Activated T-helper 17 cell treated with anti-CD3 and anti-CD28 coated beads, Interleukin-2, amount 50 U/mL, for 72 hours (primary cell): ENCODE measurements around the gene ADGRG2. TPM values are rescaled to one million over a fixed set of nuclear protein-coding genes. Genes with fewer than 3 reads are reported as not detected.

Experiments used
- ATAC-seq: fragments of 150-1000 bp; cut with Tn5 transposase; replicated peaks from 2 replicates; pipeline ENCODE4 v1.10.0; 2021; ENCODE audit warnings: mild to moderate bottlenecking, moderate library complexity
- H3K27ac Mint-ChIP-seq: one replicate; pipeline ENCODE4 v1.8.0; 2022; ENCODE audit warnings: mixed read lengths
- H3K27me3 Mint-ChIP-seq: one replicate; pipeline ENCODE4 v1.8.0; 2022; ENCODE audit warnings: mixed read lengths
- H3K36me3 Mint-ChIP-seq: one replicate; pipeline ENCODE4 v1.8.0; 2022; ENCODE audit warnings: low read depth, mild to moderate bottlenecking, mixed read lengths
- H3K4me1 Mint-ChIP-seq: one replicate; pipeline ENCODE4 v1.8.0; 2022; ENCODE audit warnings: mixed read lengths
- H3K4me3 Mint-ChIP-seq: one replicate; pipeline ENCODE4 v1.8.0; 2022; ENCODE audit warnings: mild to moderate bottlenecking, mixed read lengths
- H3K9me3 Mint-ChIP-seq: one replicate; pipeline ENCODE4 v1.8.0; 2022; ENCODE audit warnings: mixed read lengths
- total RNA-seq, 2 donors: library from RNA; stranded (reverse); gene quantifications; one replicate each; pipeline ENCODE4 v1.2.3, GENCODE V29; 2022

Gene ADGRG2
- total RNA-seq, 2 donors from 2014 or later = not detected

DNA sequence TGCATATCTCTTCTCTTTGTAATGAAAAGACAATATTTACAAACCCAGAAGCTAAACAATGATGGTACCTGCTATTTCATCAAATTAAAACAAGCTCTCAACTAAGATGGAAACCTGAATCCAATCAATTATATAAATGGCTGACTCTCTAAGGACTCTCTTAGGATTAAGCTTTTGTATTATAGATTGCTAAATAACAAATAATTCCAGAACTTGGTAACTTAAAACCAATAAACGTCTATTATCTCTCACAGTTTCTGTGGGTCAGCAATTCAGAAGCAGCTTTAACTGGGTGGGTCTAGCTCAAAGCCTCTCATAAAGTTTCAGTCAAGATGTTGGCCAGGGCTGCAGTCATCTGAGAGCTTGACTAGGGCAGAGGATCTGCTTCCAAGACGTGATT, 150.8 kb downstream of the ADGRG2 start:
- peaks cover 22% of the 10 kb centered on the region for H3K4me1 Mint-ChIP-seq
- H3K36me3 Mint-ChIP-seq = no peaks in the 10 kb centered on the region
- H3K27ac Mint-ChIP-seq = no peak overlapping the region
- H3K4me3 Mint-ChIP-seq = no peak overlapping the region
- ATAC-seq = no peak
- no peaks in the 10 kb centered on the region for H3K27me3 Mint-ChIP-seq
- H3K9me3 Mint-ChIP-seq = no peaks in the 10 kb centered on the region

DNA sequence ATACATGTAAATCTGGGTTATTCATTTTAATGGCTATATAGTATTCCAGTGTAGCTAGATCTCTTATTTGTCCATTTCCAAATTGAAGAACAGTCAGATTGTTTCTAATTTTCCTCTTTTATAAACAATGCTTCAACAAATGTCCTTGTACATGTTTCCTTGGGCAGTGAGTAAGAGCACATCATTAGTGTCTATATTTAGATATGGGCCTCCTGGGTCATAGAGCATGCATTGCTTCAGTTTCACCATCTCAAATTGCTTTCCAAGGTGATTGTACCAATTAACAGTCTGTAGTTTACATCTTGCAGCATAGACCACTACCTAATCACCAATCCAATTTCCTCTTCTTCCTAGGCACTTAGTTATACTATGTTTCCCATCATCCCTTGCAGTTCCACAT, 151.8 kb downstream of the ADGRG2 start:
- Mint-ChIP-seq H3K36me3 (no peaks in the 10 kb centered on the region), H3K27me3 (no peaks in the 10 kb centered on the region), H3K27ac (no peak overlapping the region), H3K4me3 (no peak overlapping the region), H3K4me1 (peaks cover 20% of the 10 kb centered on the region), H3K9me3 (no peaks in the 10 kb centered on the region)
- ATAC-seq = no peak

DNA sequence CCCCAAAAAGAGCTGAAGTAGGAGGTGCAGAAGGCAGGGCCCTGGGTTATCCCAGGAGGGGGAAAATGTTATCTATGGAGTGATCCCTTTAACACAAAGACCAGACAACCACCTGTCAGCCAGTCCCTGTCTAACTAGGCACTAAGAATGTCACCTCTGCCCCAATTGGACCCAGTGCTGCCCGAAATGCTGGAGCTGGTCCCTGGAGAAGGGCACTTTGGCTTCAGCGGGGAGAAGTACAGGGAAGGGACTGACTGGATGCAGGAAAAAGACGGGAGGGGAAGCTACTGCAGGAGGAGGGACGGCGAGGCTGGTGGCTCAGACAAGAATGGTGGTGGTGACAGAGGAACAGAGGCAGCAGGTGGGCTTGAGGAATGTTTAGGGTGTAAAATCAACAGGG, 155.6 kb downstream of the ADGRG2 start:
- no peaks in the 10 kb centered on the region for H3K27me3 Mint-ChIP-seq

DNA sequence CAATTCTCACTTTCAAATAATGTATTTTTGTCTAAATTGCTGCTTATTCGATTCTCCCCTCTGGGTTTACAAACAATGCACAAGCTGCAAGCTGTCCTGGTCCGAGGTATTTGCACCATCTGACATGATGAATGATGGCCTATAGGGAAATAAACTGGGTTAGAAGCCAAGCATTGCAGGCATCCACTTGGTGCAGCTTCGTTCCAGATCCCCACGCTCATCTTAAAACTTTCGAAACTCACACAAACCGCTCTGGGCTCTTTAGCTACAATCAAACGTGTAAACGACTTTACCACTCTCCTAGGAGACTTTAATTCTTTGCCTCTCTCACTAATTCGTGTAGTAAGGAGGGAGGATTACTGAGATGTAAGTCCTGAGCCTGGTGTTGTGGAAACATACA, 157.4 kb downstream of the ADGRG2 start:
- no peak overlapping the region for H3K27ac Mint-ChIP-seq
- H3K4me3 Mint-ChIP-seq = no peak overlapping the region
- H3K36me3 Mint-ChIP-seq = no peaks in the 10 kb centered on the region
- peaks cover 24% of the 10 kb centered on the region for H3K4me1 Mint-ChIP-seq
- no peaks in the 10 kb centered on the region for H3K9me3 Mint-ChIP-seq
- no peaks in the 10 kb centered on the region for H3K27me3 Mint-ChIP-seq
- ATAC-seq = no peak

More for the DNA sequence above, 155.6 kb downstream of the ADGRG2 start:
- no peaks in the 10 kb centered on the region for H3K9me3 Mint-ChIP-seq
- H3K27ac Mint-ChIP-seq = peak overlapping the region; percentile 43
- H3K4me3 Mint-ChIP-seq = no peak overlapping the region
- peaks cover 17% of the 10 kb centered on the region for H3K4me1 Mint-ChIP-seq
- no peaks in the 10 kb centered on the region for H3K36me3 Mint-ChIP-seq
- no peak for ATAC-seq

DNA sequence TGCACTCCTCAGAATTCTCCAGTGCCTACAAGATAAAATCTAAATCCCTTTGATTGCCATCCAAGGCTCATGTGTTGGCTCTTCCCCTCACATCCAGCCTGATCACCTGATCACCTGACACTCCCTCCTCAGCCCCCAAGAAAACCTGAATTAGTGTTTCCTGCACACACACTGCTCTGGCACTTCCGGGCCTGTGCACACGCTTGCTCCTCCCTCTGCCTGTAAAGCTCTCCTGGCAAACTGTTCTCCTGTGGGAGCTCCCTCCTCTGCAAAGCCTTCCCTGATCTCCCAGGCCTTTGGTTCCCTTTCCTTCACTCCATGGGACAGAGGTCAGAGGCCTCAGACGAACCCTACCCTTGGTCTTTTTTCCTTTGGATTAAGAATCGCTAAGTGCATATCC, 158.2 kb downstream of the ADGRG2 start:
- ATAC-seq = no peak
- Mint-ChIP-seq H3K27me3 (no peaks in the 10 kb centered on the region), H3K27ac (peak overlapping the region; percentile 41), H3K4me3 (no peak overlapping the region), H3K36me3 (no peaks in the 10 kb centered on the region), H3K4me1 (peaks cover 24% of the 10 kb centered on the region), H3K9me3 (no peaks in the 10 kb centered on the region)

DNA sequence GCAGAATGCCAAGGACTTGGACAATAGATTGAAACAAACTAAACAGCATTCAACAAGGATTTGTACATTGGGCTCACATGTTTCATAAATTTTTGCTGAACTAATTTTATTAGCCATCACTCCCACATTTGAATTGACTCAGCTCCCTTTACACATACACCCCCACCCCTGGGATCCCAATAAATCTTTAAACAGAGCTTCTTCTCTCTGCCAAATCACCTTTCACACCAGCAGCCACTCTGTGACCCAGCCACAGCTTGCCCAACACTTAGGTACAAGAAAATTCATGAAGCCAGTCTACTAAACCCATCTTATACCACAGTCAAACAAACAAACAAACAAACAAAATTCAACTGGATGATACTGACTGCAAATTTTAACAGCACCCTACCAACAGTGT, 159.9 kb downstream of the ADGRG2 start:
- Mint-ChIP-seq H3K27me3 (no peaks in the 10 kb centered on the region), H3K27ac (no peak overlapping the region), H3K9me3 (no peaks in the 10 kb centered on the region), H3K4me3 (no peak overlapping the region), H3K4me1 (peaks cover 24% of the 10 kb centered on the region), H3K36me3 (no peaks in the 10 kb centered on the region)
- no peak for ATAC-seq

DNA sequence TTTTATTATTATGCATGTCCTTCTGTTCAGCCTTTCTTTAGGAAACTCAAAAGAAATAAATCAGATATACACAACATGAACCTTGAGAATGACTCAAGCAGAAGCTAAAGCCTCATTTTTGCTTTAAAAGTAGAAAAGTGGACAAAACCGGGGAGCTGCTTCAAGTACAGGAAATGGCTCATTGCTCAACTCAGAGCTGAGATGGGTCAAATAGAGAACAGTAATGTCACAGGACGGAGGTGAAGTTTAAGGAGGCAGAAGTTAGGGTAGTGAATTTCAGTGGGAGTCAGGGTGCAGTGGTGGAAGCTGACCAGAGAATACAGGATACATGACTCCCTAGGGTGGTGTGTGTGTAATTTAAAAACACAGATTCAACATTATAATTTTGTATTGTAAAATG, 160.6 kb downstream of the ADGRG2 start:
- no peaks in the 10 kb centered on the region for H3K9me3 Mint-ChIP-seq

DNA sequence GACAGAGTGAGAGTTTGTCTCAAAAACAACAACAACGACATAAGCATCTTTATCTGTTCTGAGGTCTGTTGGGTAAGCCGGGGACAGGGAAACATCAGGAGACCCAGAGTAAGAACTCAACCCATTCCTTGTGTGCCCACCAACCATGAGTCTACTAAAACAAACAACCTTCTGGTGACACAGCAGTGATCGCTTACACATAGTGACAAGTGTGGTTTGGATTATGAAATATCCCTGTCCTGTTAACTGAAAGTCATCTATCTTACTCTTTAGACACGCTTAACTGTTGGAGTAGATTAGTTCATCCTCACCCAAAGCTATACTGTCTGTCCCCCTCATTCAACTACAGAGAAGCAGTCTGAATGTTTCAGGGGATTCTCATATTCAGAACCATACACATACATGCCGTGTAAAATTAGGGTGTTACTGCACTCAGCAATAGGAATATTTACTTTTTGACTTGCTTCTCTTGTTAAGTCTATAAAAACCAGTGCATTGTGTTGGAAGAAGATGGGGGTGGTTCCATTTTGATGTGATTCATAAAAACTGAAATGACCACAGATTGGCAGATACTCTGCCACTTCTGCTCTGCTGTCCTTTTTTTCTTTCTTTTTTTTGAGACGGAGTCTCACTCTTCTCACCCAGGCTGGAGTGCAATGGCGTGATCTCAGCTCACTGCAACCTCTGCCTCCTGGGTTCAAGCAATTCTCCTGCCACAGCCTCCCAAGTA, 165.8 kb downstream of the ADGRG2 start:
- Mint-ChIP-seq H3K4me3 (no peak overlapping the region), H3K4me1 (peaks cover 6% of the 10 kb centered on the region), H3K36me3 (peaks cover 16% of the 10 kb centered on the region), H3K27ac (no peak overlapping the region), H3K27me3 (no peaks in the 10 kb centered on the region), H3K9me3 (no peaks in the 10 kb centered on the region)
- ATAC-seq = no peak

More for the DNA sequence above, 160.6 kb downstream of the ADGRG2 start:
- peak; percentile 85 for ATAC-seq
- H3K27me3 Mint-ChIP-seq = no peaks in the 10 kb centered on the region
- H3K4me3 Mint-ChIP-seq = peak overlapping the region; percentile 20
- H3K4me1 Mint-ChIP-seq = peaks cover 21% of the 10 kb centered on the region
- H3K27ac Mint-ChIP-seq = peak overlapping the region; percentile 61
- H3K36me3 Mint-ChIP-seq = no peaks in the 10 kb centered on the region

DNA sequence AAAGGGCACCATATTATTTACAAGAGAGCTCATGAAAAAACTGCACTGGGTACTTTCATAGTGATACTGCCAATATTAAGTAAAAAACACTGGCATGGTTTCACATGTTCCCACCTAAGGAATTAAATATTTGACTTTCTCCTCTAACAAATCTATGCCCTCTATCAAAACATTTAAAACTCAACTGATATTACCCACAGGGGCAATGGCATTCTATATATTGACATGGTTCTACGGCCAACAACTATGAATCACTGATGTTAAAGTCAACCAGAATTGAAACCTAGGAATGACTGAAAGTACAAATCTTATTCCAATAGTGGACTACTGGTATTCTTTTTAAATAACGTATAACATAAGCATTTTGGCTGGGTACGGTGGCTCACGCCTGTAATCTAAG, 166.6 kb downstream of the ADGRG2 start:
- Mint-ChIP-seq H3K9me3 (no peaks in the 10 kb centered on the region), H3K4me1 (peaks cover 6% of the 10 kb centered on the region), H3K4me3 (no peak overlapping the region), H3K27me3 (no peaks in the 10 kb centered on the region), H3K27ac (no peak overlapping the region), H3K36me3 (peaks cover 21% of the 10 kb centered on the region)
- ATAC-seq = no peak

DNA sequence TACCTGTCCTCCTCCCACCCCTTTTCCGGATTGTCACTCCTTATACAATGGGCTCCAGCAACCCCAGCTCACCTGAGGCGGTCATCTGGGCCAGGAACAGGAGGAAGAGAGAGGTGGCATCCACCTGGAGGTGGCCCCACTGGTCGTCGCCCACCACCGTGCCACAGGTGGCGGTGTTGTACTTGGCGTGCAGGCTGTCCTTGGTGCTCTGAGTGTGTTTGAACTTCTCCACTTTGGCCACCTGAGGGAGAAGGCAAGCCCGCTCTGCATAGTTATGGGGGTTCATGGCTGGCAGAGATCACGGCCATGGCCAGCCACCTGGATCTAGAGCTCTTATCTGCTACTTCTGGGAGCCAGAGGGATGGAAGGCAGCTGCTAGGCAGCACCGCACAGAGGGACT, 171.2 kb downstream of the ADGRG2 start:
- no peaks in the 10 kb centered on the region for H3K4me1 Mint-ChIP-seq
- no peak overlapping the region for H3K27ac Mint-ChIP-seq
- no peaks in the 10 kb centered on the region for H3K27me3 Mint-ChIP-seq
- H3K9me3 Mint-ChIP-seq = no peaks in the 10 kb centered on the region
- no peak overlapping the region for H3K4me3 Mint-ChIP-seq
- no peak for ATAC-seq
- peaks cover 51% of the 10 kb centered on the region for H3K36me3 Mint-ChIP-seq

DNA sequence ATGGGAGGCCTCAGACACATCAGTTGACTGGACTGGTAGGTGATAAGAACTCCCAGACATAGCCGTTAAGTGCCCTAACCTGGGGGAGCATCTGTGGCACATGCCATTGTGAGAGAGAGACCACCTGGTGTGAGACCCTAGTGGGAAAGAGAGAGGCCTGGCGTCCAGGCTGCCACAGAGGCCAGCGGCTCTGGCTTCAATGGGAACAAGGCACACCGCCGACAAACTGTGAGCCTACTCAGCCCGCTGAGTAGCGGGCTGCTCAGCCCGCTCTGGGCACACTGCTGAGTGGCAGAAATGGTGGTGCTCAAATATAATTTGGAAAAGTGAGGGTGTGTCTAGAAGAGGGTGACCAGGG, 172.3 kb downstream of the ADGRG2 start:
- H3K9me3 Mint-ChIP-seq = no peaks in the 10 kb centered on the region
- H3K36me3 Mint-ChIP-seq = peaks cover 55% of the 10 kb centered on the region
- no peak overlapping the region for H3K27ac Mint-ChIP-seq
- no peaks in the 10 kb centered on the region for H3K27me3 Mint-ChIP-seq
- H3K4me3 Mint-ChIP-seq = no peak overlapping the region
- H3K4me1 Mint-ChIP-seq = no peaks in the 10 kb centered on the region
- ATAC-seq = no peak

DNA sequence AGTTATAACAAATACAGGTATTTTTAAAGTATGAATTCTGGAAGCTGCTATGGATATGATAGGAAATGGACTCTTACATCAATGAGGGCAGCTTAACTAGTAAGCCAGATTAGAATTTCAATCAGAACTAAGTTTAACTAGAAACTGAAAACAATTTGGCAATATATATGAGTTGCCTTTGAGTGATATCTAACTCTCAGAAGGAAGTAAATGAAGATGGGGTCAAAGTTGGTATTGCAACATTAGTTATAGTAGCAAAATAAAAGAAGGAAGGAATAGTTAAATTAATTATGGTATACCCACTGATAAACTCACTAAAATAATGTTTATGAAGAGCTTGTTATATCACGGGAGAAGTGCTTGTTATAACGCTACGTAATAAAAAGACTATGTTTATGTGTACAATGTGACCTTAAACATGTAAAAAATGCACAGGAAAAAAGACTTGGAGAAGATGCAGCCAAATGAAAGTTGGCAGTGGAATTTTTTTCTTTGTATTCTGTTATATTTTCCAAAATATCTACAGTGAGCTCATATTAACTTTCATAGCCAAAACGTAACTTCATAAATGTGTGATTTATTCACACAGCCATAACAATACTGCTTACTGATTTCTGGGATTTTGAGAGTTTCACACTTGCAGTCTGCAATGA, 172.9 kb downstream of the ADGRG2 start:
- ATAC-seq = no peak
- H3K36me3 Mint-ChIP-seq = peaks cover 58% of the 10 kb centered on the region
- no peaks in the 10 kb centered on the region for H3K4me1 Mint-ChIP-seq
- no peaks in the 10 kb centered on the region for H3K9me3 Mint-ChIP-seq
- no peak overlapping the region for H3K4me3 Mint-ChIP-seq
- no peak overlapping the region for H3K27ac Mint-ChIP-seq
- no peaks in the 10 kb centered on the region for H3K27me3 Mint-ChIP-seq

DNA sequence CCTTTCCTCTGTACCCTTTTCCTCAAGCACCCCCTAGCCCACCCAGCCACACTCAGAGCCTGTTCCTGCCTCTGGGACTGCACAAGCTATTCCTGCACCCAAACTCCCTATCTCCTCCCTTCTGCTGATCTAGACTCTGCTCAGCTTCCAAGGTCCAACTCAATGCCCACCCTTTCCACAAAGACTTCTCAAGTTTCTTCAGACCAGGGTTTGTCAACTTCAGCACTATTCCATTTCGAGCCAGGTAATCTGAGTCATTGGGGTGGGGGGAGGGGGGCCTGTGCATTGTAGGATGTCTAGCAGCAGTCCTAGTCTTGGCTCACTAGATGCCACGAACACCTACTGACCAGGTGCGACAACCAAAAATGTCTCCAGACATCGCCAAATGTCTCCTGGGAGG, 175.7 kb downstream of the ADGRG2 start:
- no peak for ATAC-seq
- no peak overlapping the region for H3K4me3 Mint-ChIP-seq
- no peaks in the 10 kb centered on the region for H3K4me1 Mint-ChIP-seq

DNA sequence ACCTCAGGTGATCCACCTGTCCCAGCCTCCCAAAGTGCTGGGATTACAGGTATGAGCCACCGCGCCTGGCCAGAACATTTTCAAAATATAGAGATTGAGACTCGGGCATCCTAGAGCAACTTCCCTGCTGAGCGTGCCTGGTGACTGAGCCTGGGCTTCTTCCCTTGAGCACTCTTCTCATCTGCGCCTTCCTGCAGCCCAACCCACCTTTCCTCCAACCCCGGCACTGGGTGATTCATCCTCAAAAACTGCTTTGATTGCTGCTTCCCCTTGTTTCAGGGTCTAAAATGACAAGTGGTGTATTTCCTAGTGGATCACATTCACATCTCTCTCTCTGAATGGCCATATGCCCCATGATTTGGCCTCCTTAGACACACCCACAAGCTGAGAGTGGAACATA, 176.1 kb downstream of the ADGRG2 start:
- Mint-ChIP-seq H3K4me3 (no peak overlapping the region), H3K9me3 (no peaks in the 10 kb centered on the region), H3K27ac (no peak overlapping the region), H3K27me3 (no peaks in the 10 kb centered on the region), H3K4me1 (no peaks in the 10 kb centered on the region), H3K36me3 (peaks cover 65% of the 10 kb centered on the region)
- no peak for ATAC-seq

More for the DNA sequence above, 175.7 kb downstream of the ADGRG2 start:
- Mint-ChIP-seq H3K9me3 (no peaks in the 10 kb centered on the region), H3K27ac (no peak overlapping the region), H3K36me3 (peaks cover 65% of the 10 kb centered on the region), H3K27me3 (no peaks in the 10 kb centered on the region)

DNA sequence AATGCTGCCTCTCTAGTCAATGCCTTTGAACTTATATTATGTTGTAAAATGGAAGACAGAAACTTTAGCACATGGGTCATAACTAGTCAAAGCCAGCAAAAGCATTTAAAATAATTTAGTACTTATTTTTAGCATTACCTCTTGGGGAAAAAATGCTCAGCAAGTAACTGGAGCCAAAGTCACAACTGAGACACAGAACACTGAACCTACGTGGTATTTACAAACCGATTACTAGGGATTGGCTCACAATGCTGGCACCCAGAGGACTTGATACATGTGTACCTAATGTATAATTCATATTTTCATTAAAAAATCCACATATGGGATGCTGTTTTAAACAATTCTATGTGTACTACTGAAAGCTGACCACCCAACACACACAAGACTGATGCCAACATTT, 176.8 kb downstream of the ADGRG2 start:
- peaks cover 67% of the 10 kb centered on the region for H3K36me3 Mint-ChIP-seq
- H3K27ac Mint-ChIP-seq = no peak overlapping the region
- no peak for ATAC-seq
- H3K4me1 Mint-ChIP-seq = no peaks in the 10 kb centered on the region
- no peaks in the 10 kb centered on the region for H3K27me3 Mint-ChIP-seq
- no peaks in the 10 kb centered on the region for H3K9me3 Mint-ChIP-seq
- no peak overlapping the region for H3K4me3 Mint-ChIP-seq
